Kidney (tissue), 22 donors: Measurements from ENCODE around the gene HS2ST1. TPM values are rescaled to one million over a fixed set of nuclear protein-coding genes. Genes with fewer than 3 reads are reported as not detected.
"Not testable (repeated sequence)": the region's sequence is repeated elsewhere in the genome, so short reads cannot be mapped to it uniquely, and the experiment has no call there.

Experiments used
- DNase-seq, 5 donors: peaks; one replicate each; pipeline ENCODE4 v3.0.0-alpha.2; 2013 to 2020
- FAIRE-seq: peaks from 2 replicates; lab custom pipeline; 2012; peaks lifted over from hg19 to GRCh38; lab: Jason Lieb, UNC
- H3K27ac ChIP-seq, 2 donors: one replicate each; pipeline ENCODE4 v1.7.0; 2013; ENCODE audit warnings: low read depth in 2 of 2, low read length in 2 of 2, inconsistent platforms in 1 of 2
- H3K27me3 ChIP-seq: one replicate; pipeline ENCODE4 v1.7.1; 2013; ENCODE audit warnings: low read length, inconsistent platforms; ENCODE audit not compliant: control insufficient read depth, insufficient read depth
- H3K36me3 ChIP-seq, 3 donors: one replicate each; pipeline versions ENCODE4 v1.7.0 to v1.7.1; 2013; ENCODE audit warnings: low read length in 3 of 3, control low read depth in 1 of 3, inconsistent platforms in 1 of 3; ENCODE audit not compliant: insufficient read depth in 3 of 3, control insufficient read depth in 2 of 3
- H3K4me1 ChIP-seq, 3 donors: one replicate each; pipeline versions ENCODE4 v1.7.0 to v1.7.1; 2013; ENCODE audit warnings: low read length in 3 of 3, inconsistent platforms in 1 of 3, low read depth in 1 of 3; ENCODE audit not compliant: control insufficient read depth in 2 of 3, insufficient read depth in 2 of 3
- H3K4me3 ChIP-seq, 3 donors: one replicate each; pipeline versions ENCODE4 v1.7.0 to v1.8.1; 2013; ENCODE audit warnings: low read length in 3 of 3, control low read depth in 1 of 3, inconsistent platforms in 1 of 3
- H3K9ac ChIP-seq, 3 donors: one replicate each; pipeline versions ENCODE4 v1.7.0 to v1.7.1; 2013; ENCODE audit warnings: low read length in 3 of 3, control low read depth in 1 of 3, inconsistent platforms in 1 of 3
- H3K9me3 ChIP-seq, 3 donors: one replicate each; pipeline versions ENCODE4 v1.7.0 to v1.7.1; 2013; ENCODE audit warnings: low read length in 3 of 3, control low read depth in 1 of 3, inconsistent platforms in 1 of 3; ENCODE audit not compliant: control insufficient read depth in 2 of 3, insufficient read depth in 1 of 3
- CTCF ChIP-seq: IDR thresholded peaks from 3 replicates; pipeline ENCODE4 v1.5.1; 2012; ENCODE audit warnings: mild to moderate bottlenecking, moderate library complexity, borderline replicate concordance; ENCODE audit not compliant: insufficient read depth; ENCODE audit errors: extremely low read depth
- intact Hi-C: fragments of 100-400 bp; cut with DNase I; formaldehyde crosslinking; loops from one replicate; pipeline ENCODE4 v1.11.1; 2022
- long read RNA-seq, 10 donors: library from polyadenylated mRNA in 1 of 10; unstranded in 1 of 10; transcript quantifications; one replicate each; pipeline ENCODE4 v2.0.0 and lab custom pipeline, GENCODE V29; 2021 to 2026
- polyA plus RNA-seq: library from polyadenylated mRNA; stranded (reverse); fragments of 350-450 nt; fragmentation: Illumina TruSeq; extraction: RNeasy Lipid Tissue Mini Kit (QIAGEN cat#74804); gene quantifications from one replicate; pipeline ENCODE4 v1.2.3, GENCODE V29; 2014; ENCODE audit warnings: low read depth, low replicate concordance; ENCODE audit not compliant: insufficient read depth
- total RNA-seq: library from RNA; stranded (reverse); fragmentation: NEBNext Ultra II Directional; extraction: Animal tissue kit (Norgen Biotek cat#: 25700); gene quantifications from one replicate; pipeline ENCODE4 v1.2.1, GENCODE V29; 2021
- donor health status: control.
- donor health status: control.
- donor health status: control.
- donor health status: control.
- donor health status: control.
- donor health status: DM: yes; HTN: yes; CAD: no.
- donor health status: Normal renal cell carcinoma (clear cell type).

Gene HS2ST1
- total RNA-seq (27.1 TPM), polyA plus RNA-seq (10.3 TPM)
- long read RNA-seq, donor 1, full-length matches to known transcripts = 7 of 7 reads
- long read RNA-seq, donor 1, partial matches to known transcripts = 0 of 7 reads
- long read RNA-seq, donor 1, other reads (novel, unspliced or antisense) = 0 of 7 reads
- long read RNA-seq, donor 2, full-length matches to known transcripts = 10 of 10 reads
- long read RNA-seq, donor 2, partial matches to known transcripts = 0 of 10 reads
- long read RNA-seq, donor 2, other reads (novel, unspliced or antisense) = 0 of 10 reads
- long read RNA-seq, donor 3, full-length matches to known transcripts = 10 of 10 reads
- long read RNA-seq, donor 3, partial matches to known transcripts = 0 of 10 reads
- long read RNA-seq, donor 3, other reads (novel, unspliced or antisense) = 0 of 10 reads
- long read RNA-seq, donor 4, full-length matches to known transcripts = 6 of 6 reads
- long read RNA-seq, donor 4, partial matches to known transcripts = 0 of 6 reads
- long read RNA-seq, donor 4, other reads (novel, unspliced or antisense) = 0 of 6 reads
- long read RNA-seq, donor 5 = 0 reads
- long read RNA-seq, donor 6, full-length matches to known transcripts = 8 of 45 reads
- long read RNA-seq, donor 6, partial matches to known transcripts = 37 of 45 reads
- long read RNA-seq, donor 6, other reads (novel, unspliced or antisense) = 0 of 45 reads
- long read RNA-seq, donor 7, full-length matches to known transcripts = 10 of 15 reads
- long read RNA-seq, donor 7, partial matches to known transcripts = 0 of 15 reads
- long read RNA-seq, donor 7, other reads (novel, unspliced or antisense) = 5 of 15 reads
- long read RNA-seq, donor 8, full-length matches to known transcripts = 4 of 4 reads
- long read RNA-seq, donor 8, partial matches to known transcripts = 0 of 4 reads
- long read RNA-seq, donor 8, other reads (novel, unspliced or antisense) = 0 of 4 reads
- long read RNA-seq, donor 9, full-length matches to known transcripts = 3 of 3 reads
- long read RNA-seq, donor 9, partial matches to known transcripts = 0 of 3 reads
- long read RNA-seq, donor 9, other reads (novel, unspliced or antisense) = 0 of 3 reads
- long read RNA-seq, donor 10, full-length matches to known transcripts = 4 of 10 reads
- long read RNA-seq, donor 10, partial matches to known transcripts = 6 of 10 reads
- long read RNA-seq, donor 10, other reads (novel, unspliced or antisense) = 0 of 10 reads

GRCh38 chr1:86914601-86914997 lies at the start of gene HS2ST1:
TSS of gene HS2ST1 (plus strand) at chr1:86914635.
- no peak for FAIRE-seq
- no peaks in the 10 kb centered on the region for H3K27me3 ChIP-seq
- no peak for DNase-seq
- H3K36me3 ChIP-seq = peaks cover 0 to 4% (median 0%) of the 10 kb centered on the region in 3 donors
- intact Hi-C loops = no loop called here
- H3K9ac ChIP-seq = peak within 1 kb of the TSS; percentile 95 to 99 (median 96)
- H3K27ac ChIP-seq = peak within 1 kb of the TSS; percentile 96 to 99
- peak within 1 kb of the TSS; percentile 98 to 100 (median 99) for H3K4me3 ChIP-seq
- no peak for TF ChIP-seq CTCF
- H3K4me1 ChIP-seq = peaks cover 0 to 17% (median 11%) of the 10 kb centered on the region in 3 donors
- H3K9me3 ChIP-seq = no peaks in the 10 kb centered on the region

GRCh38 chr1:86865973-86866637 lies 48.3 kb upstream of the HS2ST1 start:
- Histone ChIP-seq H3K27me3 (no peaks in the 10 kb centered on the region), H3K4me3 (no peak overlapping the region), H3K9ac (no peak overlapping the region), H3K4me1 (no peaks in the 10 kb centered on the region), H3K27ac (no peak overlapping the region), H3K36me3 (no peaks in the 10 kb centered on the region), H3K9me3 (no peaks in the 10 kb centered on the region)
- FAIRE-seq = no peak
- peak in 1 of 5 donors; percentile 35 for DNase-seq
- intact Hi-C loops = no loop called here
- TF ChIP-seq CTCF = no peak

GRCh38 chr1:86866665-86867064 lies 47.8 kb upstream of the HS2ST1 start:
- TF ChIP-seq CTCF = no peak
- Histone ChIP-seq H3K9me3 (no peaks in the 10 kb centered on the region), H3K4me1 (no peaks in the 10 kb centered on the region), H3K9ac (no peak overlapping the region), H3K4me3 (no peak overlapping the region), H3K36me3 (no peaks in the 10 kb centered on the region), H3K27ac (no peak overlapping the region), H3K27me3 (no peaks in the 10 kb centered on the region)
- no peak for DNase-seq
- FAIRE-seq = no peak
- intact Hi-C loops = no loop called here

- H3K27ac ChIP-seq, H3K9me3 ChIP-seq, H3K4me1 ChIP-seq, DNase-seq, FAIRE-seq, H3K27me3 ChIP-seq, intact Hi-C loops, H3K36me3 ChIP-seq, H3K9ac ChIP-seq, H3K4me3 ChIP-seq: not testable (repeated sequence)
Observed at GRCh38 chr1:86867278-86867677, 47.2 kb upstream of the HS2ST1 start.
